DND-41 (cell line): ENCODE measurements around the gene EPHB3.

Source experiments
- ATAC-seq: fragments of 200-7000 bp; cut with Tn5 transposase; 3 replicates; pipeline ENCODE4 v1.9.1; 2021; ENCODE audit warnings: low read depth; ENCODE audit not compliant: insufficient read depth
- DNase-seq: peaks from one replicate; pipeline ENCODE4 v3.0.0-alpha.2; 2020
- H2AFZ ChIP-seq: 2 replicates; pipeline ENCODE4 v1.6.0; 2012; ENCODE audit warnings: low read depth, low read length
- H3K27ac ChIP-seq: 2 replicates; pipeline ENCODE4 v1.5.1; 2012; ENCODE audit warnings: low read length, inconsistent platforms
- H3K27me3 ChIP-seq: fragments of 200-600 bp; sonication (generic); 2 replicates; pipeline ENCODE4 v1.6.0; 2012; ENCODE audit warnings: low read length, mild to moderate bottlenecking, inconsistent platforms; ENCODE audit not compliant: insufficient read depth, poor library complexity
- H3K36me3 ChIP-seq: 2 replicates; pipeline ENCODE4 v1.5.1; 2012; ENCODE audit warnings: low read length, inconsistent platforms; ENCODE audit not compliant: insufficient read depth
- H3K4me1 ChIP-seq: 2 replicates; pipeline ENCODE4 v1.5.1; 2012; ENCODE audit warnings: mild to moderate bottlenecking, low read length; ENCODE audit not compliant: insufficient read depth
- H3K4me2 ChIP-seq: 2 replicates; pipeline ENCODE4 v1.6.0; 2012; ENCODE audit warnings: mild to moderate bottlenecking, moderate library complexity, low read length, inconsistent platforms; ENCODE audit not compliant: insufficient read depth
- H3K4me3 ChIP-seq, 2 experiments: fragments of 200-600 bp in 1 of 2; shearing (Covaris generic) in 1 of 2; 2 replicates each; pipeline ENCODE4 v1.5.1; 2012 to 2016; ENCODE audit warnings: inconsistent platforms in 2 of 2, low read length in 2 of 2, mild to moderate bottlenecking in 2 of 2, low read depth in 1 of 2, moderate library complexity in 1 of 2
- H3K79me2 ChIP-seq: 2 replicates; pipeline ENCODE4 v1.6.0; 2012; ENCODE audit warnings: low read length, inconsistent platforms; ENCODE audit not compliant: insufficient read depth
- H3K9ac ChIP-seq: 2 replicates; pipeline ENCODE4 v1.6.0; 2012; ENCODE audit warnings: low read depth, mild to moderate bottlenecking, inconsistent platforms, low read length, moderate library complexity
- H3K9me3 ChIP-seq: 2 replicates; pipeline ENCODE4 v1.5.1; 2012; ENCODE audit warnings: low read length, moderate library complexity, mild to moderate bottlenecking, inconsistent platforms; ENCODE audit not compliant: insufficient read depth, severe bottlenecking
- H4K20me1 ChIP-seq: 2 replicates; pipeline ENCODE4 v1.6.0; 2012; ENCODE audit warnings: low read length; ENCODE audit not compliant: insufficient read depth
- CTCF ChIP-seq: IDR thresholded peaks from 2 replicates; pipeline ENCODE4 v1.5.1; 2012; ENCODE audit warnings: borderline replicate concordance, low read length, moderate library complexity, mild to moderate bottlenecking; ENCODE audit not compliant: poor library complexity, severe bottlenecking; ENCODE audit errors: extremely low read depth
- EZH2 ChIP-seq: IDR thresholded peaks from 3 replicates; pipeline ENCODE4 v1.6.1; 2012; ENCODE audit warnings: borderline replicate concordance, low read depth, mild to moderate bottlenecking, moderate library complexity, low read length, inconsistent platforms; ENCODE audit not compliant: severe bottlenecking

The EPHB3 gene

GRCh38 chr3:184626923-184627322 is 65.3 kb downstream of the EPHB3 start:
- no peak overlapping the region for H2AFZ ChIP-seq
- DNase-seq = no peak
- no peak for TF ChIP-seq CTCF
- no peak for TF ChIP-seq EZH2
- no peaks in the 10 kb centered on the region for H3K36me3 ChIP-seq
- H3K27ac ChIP-seq = no peak overlapping the region
- ATAC-seq = no peak
- no peak overlapping the region for H3K9ac ChIP-seq
- peaks cover 12% of the 10 kb centered on the region for H3K27me3 ChIP-seq
- H3K4me2 ChIP-seq = no peak overlapping the region
- H4K20me1 ChIP-seq = no peaks in the 10 kb centered on the region; the same call in 1 of the 2 replicates
- no peaks in the 10 kb centered on the region for H3K79me2 ChIP-seq
- H3K4me1 ChIP-seq = no peaks in the 10 kb centered on the region
- H3K4me3 ChIP-seq = no peak overlapping the region
- no peaks in the 10 kb centered on the region for H3K9me3 ChIP-seq

GRCh38 chr3:184629555-184630160 is 68.1 kb downstream of the EPHB3 start:
- DNase-seq (no peak), ATAC-seq (no peak)
- Histone ChIP-seq H3K9me3 (no peaks in the 10 kb centered on the region), H3K9ac (no peak overlapping the region), H3K27ac (no peak overlapping the region), H3K4me1 (no peaks in the 10 kb centered on the region), H3K4me2 (no peak overlapping the region), H3K27me3 (peaks cover 12% of the 10 kb centered on the region), H3K36me3 (no peaks in the 10 kb centered on the region), H3K79me2 (no peaks in the 10 kb centered on the region), H2AFZ (no peak overlapping the region), H3K4me3 (no peak overlapping the region), H4K20me1 (no peaks in the 10 kb centered on the region; the same call in none of the 2 replicates)
- TF ChIP-seq EZH2 (no peak), CTCF (no peak)

- TF ChIP-seq EZH2 = no peak
- TF ChIP-seq CTCF = no peak
- Histone ChIP-seq H3K27me3 (peaks cover 7% of the 10 kb centered on the region), H2AFZ (no peak overlapping the region), H3K4me1 (no peaks in the 10 kb centered on the region), H3K79me2 (no peaks in the 10 kb centered on the region), H4K20me1 (no peaks in the 10 kb centered on the region; the same call in none of the 2 replicates), H3K4me2 (no peak overlapping the region), H3K9ac (no peak overlapping the region), H3K36me3 (no peaks in the 10 kb centered on the region), H3K9me3 (no peaks in the 10 kb centered on the region), H3K27ac (no peak overlapping the region), H3K4me3 (no peak overlapping the region)
- DNase-seq (no peak), ATAC-seq (no peak)
Observed at GRCh38 chr3:184630861-184631471, 69.4 kb downstream of the EPHB3 start.
